ENCODE data around the gene MYO15B. TPM values are rescaled to one million over a fixed set of nuclear protein-coding genes. Genes with fewer than 3 reads are reported as not detected.
A peak's percentile ranks its signal among the peaks of the same experiment; 100 is the strongest.

The MYO15B gene
- total and polyA plus RNA-seq, 2 of the 4 experiments (the other 2 are of a cell fraction): 0.18 to 0.65 TPM

DNA sequence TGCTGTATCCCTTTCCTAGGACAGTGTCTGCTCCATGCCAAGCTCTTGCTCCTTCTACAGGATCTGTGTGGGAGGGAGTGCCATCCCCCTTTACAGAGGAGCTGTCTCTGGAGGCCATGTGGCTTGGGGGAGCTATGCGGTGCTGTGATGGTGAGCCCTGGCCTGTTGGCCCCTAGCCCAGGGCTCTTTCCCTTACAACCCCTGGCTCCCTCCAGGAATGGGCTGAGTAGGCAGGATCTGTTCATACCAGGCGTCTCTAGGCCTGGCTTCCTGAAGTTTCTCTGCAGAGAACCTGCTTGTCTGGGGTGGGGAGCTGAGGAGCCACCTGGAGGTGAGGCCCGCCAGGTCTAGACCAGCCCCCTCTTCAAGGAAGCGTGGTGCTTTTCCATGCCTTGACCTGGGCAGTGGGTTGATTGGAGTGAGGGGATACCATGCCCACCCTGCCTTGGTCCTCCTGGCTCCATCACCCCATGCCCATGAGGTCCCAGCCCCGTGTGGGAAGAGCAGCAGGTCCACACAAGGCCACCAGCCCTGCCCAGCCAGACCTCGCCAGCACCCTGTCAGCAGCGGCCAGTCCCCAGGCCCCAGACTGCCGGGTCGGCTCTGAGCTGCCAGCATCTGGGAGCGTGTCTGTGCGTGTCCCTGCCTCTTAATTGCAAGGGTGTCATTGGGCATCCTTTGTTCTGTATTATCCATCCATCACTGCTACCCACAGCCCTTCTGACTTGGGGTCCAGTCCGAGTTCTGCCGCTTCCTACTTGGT lies 47.5 kb upstream of the MYO15B start:
- no peak overlapping the region for H2BK5ac ChIP-seq (ENCODE audit: low read depth, low read length, poor library complexity, severe bottlenecking)
- H2AK5ac ChIP-seq (ENCODE audit: low read depth, low read length): no peak overlapping the region
- no peaks in the 10 kb centered on the region for H3K4me1 ChIP-seq (ENCODE audit: control insufficient read depth, insufficient read depth, low read length)
- intact Hi-C loops (cut with micrococcal nuclease) (no loop called here), dilution Hi-C loops (cut with HindIII; ENCODE audit: low sequenced_read_pairs, unreplicated experiment) (no loop called here), in situ Hi-C loops (cut with MboI; ENCODE audit: low sequenced_read_pairs) (no loop called here)
- H2BK20ac ChIP-seq (ENCODE audit: low read depth, low read length): no peak overlapping the region
- H3K4me2 ChIP-seq (ENCODE audit: low read depth, low read length): no peak overlapping the region
- H2BK15ac ChIP-seq (ENCODE audit: low read depth, low read length): no peak overlapping the region
- peak overlapping the region; percentile 31 for H2AK9ac ChIP-seq (replicated peaks; ENCODE audit: low read depth, low read length, poor library complexity)
- H2BK120ac ChIP-seq (ENCODE audit: low read depth, low read length): no peak overlapping the region
- H3K36me3 ChIP-seq (ENCODE audit: control insufficient read depth, insufficient read depth, low read length): no peaks in the 10 kb centered on the region
- H3K18ac ChIP-seq (ENCODE audit: low read depth, low read length): no peak overlapping the region
- no peaks in the 10 kb centered on the region for H3K9me3 ChIP-seq (ENCODE audit: control insufficient read depth, insufficient read depth, low read length)
- H3K4ac ChIP-seq (ENCODE audit: low read depth, low read length): no peak overlapping the region
- H3K9me1 ChIP-seq (ENCODE audit: insufficient read depth, low read length): no peaks in the 10 kb centered on the region
- no peak overlapping the region for H3K56ac ChIP-seq (ENCODE audit: extremely low read depth, insufficient read depth, low read length)
- no peak overlapping the region for H3K4me3 ChIP-seq (ENCODE audit: insufficient read depth, low read depth, low read length)
- H3K27me3 ChIP-seq (ENCODE audit: control insufficient read depth, insufficient read depth, low read length): peaks cover 62% of the 10 kb centered on the region
- DNase-seq (no peak), ATAC-seq (ENCODE audit: low read depth) (peak; percentile 35; the same call in 1 of the 2 replicates)
- H2AFZ ChIP-seq (replicated peaks; ENCODE audit: low read length, poor library complexity): peak overlapping the region; percentile 32
- ChIA-PET CTCF (no interaction called here), POLR2A (ENCODE audit: unreplicated experiment) (interaction anchor here (0.6 kb wide), 1 partner anchor 8 kb away, joined by 7 read pairs; no protein-coding TSS in a partner anchor)
- no peak overlapping the region for H4K91ac ChIP-seq (ENCODE audit: insufficient read depth, low read depth, low read length)
- TF ChIP-seq BHLHE40 (IDR thresholded peaks at IDR 0.05; ENCODE audit: low read depth, low read length): no peak
- no peak for TF ChIP-seq MXI1 (IDR thresholded peaks at IDR 0.05; ENCODE audit: borderline replicate concordance, low read depth, low read length)
- TF ChIP-seq, protein P1, sequence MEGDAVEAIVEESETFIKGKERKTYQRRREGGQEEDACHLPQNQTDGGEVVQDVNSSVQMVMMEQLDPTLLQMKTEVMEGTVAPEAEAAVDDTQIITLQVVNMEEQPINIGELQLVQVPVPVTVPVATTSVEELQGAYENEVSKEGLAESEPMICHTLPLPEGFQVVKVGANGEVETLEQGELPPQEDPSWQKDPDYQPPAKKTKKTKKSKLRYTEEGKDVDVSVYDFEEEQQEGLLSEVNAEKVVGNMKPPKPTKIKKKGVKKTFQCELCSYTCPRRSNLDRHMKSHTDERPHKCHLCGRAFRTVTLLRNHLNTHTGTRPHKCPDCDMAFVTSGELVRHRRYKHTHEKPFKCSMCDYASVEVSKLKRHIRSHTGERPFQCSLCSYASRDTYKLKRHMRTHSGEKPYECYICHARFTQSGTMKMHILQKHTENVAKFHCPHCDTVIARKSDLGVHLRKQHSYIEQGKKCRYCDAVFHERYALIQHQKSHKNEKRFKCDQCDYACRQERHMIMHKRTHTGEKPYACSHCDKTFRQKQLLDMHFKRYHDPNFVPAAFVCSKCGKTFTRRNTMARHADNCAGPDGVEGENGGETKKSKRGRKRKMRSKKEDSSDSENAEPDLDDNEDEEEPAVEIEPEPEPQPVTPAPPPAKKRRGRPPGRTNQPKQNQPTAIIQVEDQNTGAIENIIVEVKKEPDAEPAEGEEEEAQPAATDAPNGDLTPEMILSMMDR (conservative IDR thresholded peaks at IDR 0.05; ENCODE audit: low read depth, low read length): no peak
- TF ChIP-seq RFX5 (IDR thresholded peaks at IDR 0.05; ENCODE audit: low read depth, low read length): no peak
- no peak overlapping the region for H3K27ac ChIP-seq (ENCODE audit: insufficient read depth, low read length)
- H3K23ac ChIP-seq (ENCODE audit: low read depth, low read length): no peak overlapping the region
- no peaks in the 10 kb centered on the region for H3K79me1 ChIP-seq (ENCODE audit: low read depth in 1 of 2, low read length in 2 of 2)
- H4K20me1 ChIP-seq (ENCODE audit: insufficient read depth, low read length): no peaks in the 10 kb centered on the region
- 77% methylated on average over 4 of the region's 13 CpGs; no CpG with 5 or more reads in 1 of the 2 experiments for WGBS, 2 experiments (ENCODE audit: extremely low coverage in 2 of 2, insufficient read length in 1 of 2)
- H4K8ac ChIP-seq (ENCODE audit: low read depth in 2 of 2, low read length in 2 of 2): no peak overlapping the region
- 0 out of 2 replicates have a peak overlapping the region, but pooled peaks have one; percentile 13 for H3K14ac ChIP-seq (replicated peaks; ENCODE audit: low read depth, low read length)
- H3K9ac ChIP-seq (ENCODE audit: low read depth, low read length): no peak overlapping the region
- H4K5ac ChIP-seq (ENCODE audit: low read depth, low read length): no peak overlapping the region
- no TSS peak for BruUV-seq (replicated peaks)

Measured in IMR-90 (cell line).